ENCODE results near the gene RBBP6. TPM values are rescaled to one million over a fixed set of nuclear protein-coding genes. Genes with fewer than 3 reads are reported as not detected.

Gene RBBP6
- total and polyA plus RNA-seq, 9 of the 15 experiments (the other 6 are each of a cell fraction or from before 2014, with no cell fraction given), result 19.2 to 76.6 (median 42.7) TPM

DNA sequence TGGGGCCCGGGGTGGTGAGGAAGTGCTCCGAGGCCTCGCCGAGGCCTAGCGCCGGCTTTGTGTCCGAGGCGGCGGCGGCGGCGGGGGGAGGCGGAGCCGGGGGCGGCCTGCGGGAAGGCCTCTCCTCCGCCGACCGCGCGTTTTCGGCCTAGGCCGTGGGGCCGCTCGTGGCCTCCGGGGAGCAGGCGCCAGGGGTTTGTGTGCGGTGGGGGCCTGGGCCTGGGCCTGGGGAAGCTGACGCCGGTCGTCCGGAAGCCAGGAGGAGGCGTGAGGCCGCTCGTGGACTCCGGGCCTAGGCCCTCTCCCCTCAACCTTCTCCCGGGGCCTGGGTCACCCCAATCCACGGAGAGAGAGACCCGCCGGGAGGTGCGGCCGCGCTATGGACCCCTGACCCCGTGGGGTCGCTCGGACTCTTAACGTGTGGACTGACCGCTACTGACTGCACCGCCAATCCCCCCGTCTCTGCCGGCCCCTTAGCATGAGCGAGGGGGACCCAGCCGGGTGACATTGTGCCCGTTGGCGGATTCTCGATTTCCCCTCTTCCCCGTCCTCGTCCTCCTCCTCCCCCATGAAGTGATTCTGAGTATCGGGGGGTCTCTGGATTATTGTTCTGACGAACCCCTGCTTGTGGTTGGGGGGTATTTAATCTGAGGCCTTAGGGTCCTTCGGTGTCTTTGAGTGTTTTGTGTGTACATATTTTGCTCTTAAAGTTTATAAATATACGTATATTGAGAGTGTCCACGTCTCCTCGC is 660 bp downstream of the RBBP6 start (continued):
- TF ChIP-seq GABPB1 (CRISPR knock-in tag; IDR thresholded peaks at IDR 0.05) (peak; percentile 40; the same call in 1 of the 2 replicates), TOE1 (IDR thresholded peaks at IDR 0.05; ENCODE audit: borderline replicate concordance) (no peak), TOE1 (CRISPR knock-in tag; IDR thresholded peaks at IDR 0.05; ENCODE audit: borderline replicate concordance, low read depth) (no peak), MAFK (IDR thresholded peaks at IDR 0.05; ENCODE audit: low read length) (no peak), TRIM28 (IDR thresholded peaks at IDR 0.05) (no peak), CBX5 (IDR thresholded peaks at IDR 0.05; ENCODE audit: borderline replicate concordance, low read depth) (no peak), ZNF24 (IDR thresholded peaks at IDR 0.05) (no peak), MBD2 (IDR thresholded peaks at IDR 0.05; ENCODE audit: borderline replicate concordance, low read depth) (0 out of 2 replicates have a peak, but pooled peaks have one; percentile 19), MYNN (IDR thresholded peaks at IDR 0.05) (no peak), MYNN (CRISPR knock-in tag; IDR thresholded peaks at IDR 0.05) (no peak), ZFP1 (CRISPR knock-in tag; IDR thresholded peaks at IDR 0.05) (no peak), PHF21A (IDR thresholded peaks at IDR 0.05; ENCODE audit: borderline replicate concordance, low read depth) (no peak)
- TF ChIP-seq, protein P1, sequence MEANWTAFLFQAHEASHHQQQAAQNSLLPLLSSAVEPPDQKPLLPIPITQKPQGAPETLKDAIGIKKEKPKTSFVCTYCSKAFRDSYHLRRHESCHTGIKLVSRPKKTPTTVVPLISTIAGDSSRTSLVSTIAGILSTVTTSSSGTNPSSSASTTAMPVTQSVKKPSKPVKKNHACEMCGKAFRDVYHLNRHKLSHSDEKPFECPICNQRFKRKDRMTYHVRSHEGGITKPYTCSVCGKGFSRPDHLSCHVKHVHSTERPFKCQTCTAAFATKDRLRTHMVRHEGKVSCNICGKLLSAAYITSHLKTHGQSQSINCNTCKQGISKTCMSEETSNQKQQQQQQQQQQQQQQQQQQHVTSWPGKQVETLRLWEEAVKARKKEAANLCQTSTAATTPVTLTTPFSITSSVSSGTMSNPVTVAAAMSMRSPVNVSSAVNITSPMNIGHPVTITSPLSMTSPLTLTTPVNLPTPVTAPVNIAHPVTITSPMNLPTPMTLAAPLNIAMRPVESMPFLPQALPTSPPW (CRISPR knock-in tag; IDR thresholded peaks at IDR 0.05), result peak; percentile 59; the same call in 1 of the 2 replicates
- TF ChIP-seq, protein P2, sequence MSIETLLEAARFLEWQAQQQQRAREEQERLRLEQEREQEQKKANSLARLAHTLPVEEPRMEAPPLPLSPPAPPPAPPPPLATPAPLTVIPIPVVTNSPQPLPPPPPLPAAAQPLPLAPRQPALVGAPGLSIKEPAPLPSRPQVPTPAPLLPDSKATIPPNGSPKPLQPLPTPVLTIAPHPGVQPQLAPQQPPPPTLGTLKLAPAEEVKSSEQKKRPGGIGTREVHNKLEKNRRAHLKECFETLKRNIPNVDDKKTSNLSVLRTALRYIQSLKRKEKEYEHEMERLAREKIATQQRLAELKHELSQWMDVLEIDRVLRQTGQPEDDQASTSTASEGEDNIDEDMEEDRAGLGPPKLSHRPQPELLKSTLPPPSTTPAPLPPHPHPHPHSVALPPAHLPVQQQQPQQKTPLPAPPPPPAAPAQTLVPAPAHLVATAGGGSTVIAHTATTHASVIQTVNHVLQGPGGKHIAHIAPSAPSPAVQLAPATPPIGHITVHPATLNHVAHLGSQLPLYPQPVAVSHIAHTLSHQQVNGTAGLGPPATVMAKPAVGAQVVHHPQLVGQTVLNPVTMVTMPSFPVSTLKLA (conservative IDR thresholded peaks at IDR 0.05), result no peak
- TF ChIP-seq, protein P3, sequence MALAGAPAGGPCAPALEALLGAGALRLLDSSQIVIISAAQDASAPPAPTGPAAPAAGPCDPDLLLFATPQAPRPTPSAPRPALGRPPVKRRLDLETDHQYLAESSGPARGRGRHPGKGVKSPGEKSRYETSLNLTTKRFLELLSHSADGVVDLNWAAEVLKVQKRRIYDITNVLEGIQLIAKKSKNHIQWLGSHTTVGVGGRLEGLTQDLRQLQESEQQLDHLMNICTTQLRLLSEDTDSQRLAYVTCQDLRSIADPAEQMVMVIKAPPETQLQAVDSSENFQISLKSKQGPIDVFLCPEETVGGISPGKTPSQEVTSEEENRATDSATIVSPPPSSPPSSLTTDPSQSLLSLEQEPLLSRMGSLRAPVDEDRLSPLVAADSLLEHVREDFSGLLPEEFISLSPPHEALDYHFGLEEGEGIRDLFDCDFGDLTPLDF (CRISPR knock-in tag; IDR thresholded peaks at IDR 0.05), result no peak
- TF ChIP-seq, protein P4, sequence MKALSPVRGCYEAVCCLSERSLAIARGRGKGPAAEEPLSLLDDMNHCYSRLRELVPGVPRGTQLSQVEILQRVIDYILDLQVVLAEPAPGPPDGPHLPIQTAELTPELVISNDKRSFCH (CRISPR knock-in tag; IDR thresholded peaks at IDR 0.05), result no peak
- TF ChIP-seq, protein P4 (tag; IDR thresholded peaks at IDR 0.05), result no peak
- TF ChIP-seq, protein P5, sequence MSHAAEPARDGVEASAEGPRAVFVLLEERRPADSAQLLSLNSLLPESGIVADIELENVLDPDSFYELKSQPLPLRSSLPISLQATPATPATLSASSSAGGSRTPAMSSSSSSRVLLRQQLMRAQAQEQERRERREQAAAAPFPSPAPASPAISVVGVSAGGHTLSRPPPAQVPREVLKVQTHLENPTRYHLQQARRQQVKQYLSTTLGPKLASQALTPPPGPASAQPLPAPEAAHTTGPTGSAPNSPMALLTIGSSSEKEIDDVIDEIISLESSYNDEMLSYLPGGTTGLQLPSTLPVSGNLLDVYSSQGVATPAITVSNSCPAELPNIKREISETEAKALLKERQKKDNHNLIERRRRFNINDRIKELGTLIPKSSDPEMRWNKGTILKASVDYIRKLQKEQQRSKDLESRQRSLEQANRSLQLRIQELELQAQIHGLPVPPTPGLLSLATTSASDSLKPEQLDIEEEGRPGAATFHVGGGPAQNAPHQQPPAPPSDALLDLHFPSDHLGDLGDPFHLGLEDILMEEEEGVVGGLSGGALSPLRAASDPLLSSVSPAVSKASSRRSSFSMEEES (CRISPR knock-in tag; IDR thresholded peaks at IDR 0.05), result no peak
- TF ChIP-seq, protein P6, sequence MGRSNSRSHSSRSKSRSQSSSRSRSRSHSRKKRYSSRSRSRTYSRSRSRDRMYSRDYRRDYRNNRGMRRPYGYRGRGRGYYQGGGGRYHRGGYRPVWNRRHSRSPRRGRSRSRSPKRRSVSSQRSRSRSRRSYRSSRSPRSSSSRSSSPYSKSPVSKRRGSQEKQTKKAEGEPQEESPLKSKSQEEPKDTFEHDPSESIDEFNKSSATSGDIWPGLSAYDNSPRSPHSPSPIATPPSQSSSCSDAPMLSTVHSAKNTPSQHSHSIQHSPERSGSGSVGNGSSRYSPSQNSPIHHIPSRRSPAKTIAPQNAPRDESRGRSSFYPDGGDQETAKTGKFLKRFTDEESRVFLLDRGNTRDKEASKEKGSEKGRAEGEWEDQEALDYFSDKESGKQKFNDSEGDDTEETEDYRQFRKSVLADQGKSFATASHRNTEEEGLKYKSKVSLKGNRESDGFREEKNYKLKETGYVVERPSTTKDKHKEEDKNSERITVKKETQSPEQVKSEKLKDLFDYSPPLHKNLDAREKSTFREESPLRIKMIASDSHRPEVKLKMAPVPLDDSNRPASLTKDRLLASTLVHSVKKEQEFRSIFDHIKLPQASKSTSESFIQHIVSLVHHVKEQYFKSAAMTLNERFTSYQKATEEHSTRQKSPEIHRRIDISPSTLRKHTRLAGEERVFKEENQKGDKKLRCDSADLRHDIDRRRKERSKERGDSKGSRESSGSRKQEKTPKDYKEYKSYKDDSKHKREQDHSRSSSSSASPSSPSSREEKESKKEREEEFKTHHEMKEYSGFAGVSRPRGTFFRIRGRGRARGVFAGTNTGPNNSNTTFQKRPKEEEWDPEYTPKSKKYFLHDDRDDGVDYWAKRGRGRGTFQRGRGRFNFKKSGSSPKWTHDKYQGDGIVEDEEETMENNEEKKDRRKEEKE (IDR thresholded peaks at IDR 0.05; ENCODE audit: borderline replicate concordance in 1 of 2, control insufficient read depth in 1 of 2, low read depth in 2 of 2, low read length in 1 of 2), result no peak
